ENCODE data around the gene STEAP3. TPM values are rescaled to one million over a fixed set of nuclear protein-coding genes. Genes with fewer than 3 reads are reported as not detected.

STEAP3 gene
- total RNA-seq, 1 donor from 2014 or later: 0.94 TPM

DNA sequence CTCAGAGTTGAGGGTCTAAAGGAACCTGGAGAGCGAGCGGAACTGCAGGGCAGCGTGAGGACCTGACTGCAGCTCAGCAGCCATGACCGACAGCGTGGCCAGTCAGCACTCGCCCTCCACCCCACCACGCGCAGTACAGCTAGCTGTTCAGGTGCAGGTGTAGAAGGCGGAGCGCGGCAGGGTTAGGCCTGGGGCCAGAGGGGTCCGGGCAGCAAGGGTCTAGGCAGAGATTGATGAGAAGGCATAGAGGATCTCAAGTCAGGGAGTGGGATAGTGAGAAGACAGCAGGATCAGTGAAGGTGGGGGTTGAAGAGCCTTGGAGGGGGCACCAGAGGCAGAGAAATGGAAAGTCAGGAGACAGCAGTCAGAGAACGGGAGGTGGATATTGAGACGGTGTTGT is 71.0 kb downstream of the STEAP3 start:
- no peak overlapping the region for H3K27ac Mint-ChIP-seq
- DNase-seq (ENCODE audit: low spot score in 2 of 2, unreplicated experiment in 2 of 2): no peak
- H3K4me1 Mint-ChIP-seq: no peaks in the 10 kb centered on the region
- H3K9me3 Mint-ChIP-seq: no peaks in the 10 kb centered on the region
- TF ChIP-seq, protein P1, sequence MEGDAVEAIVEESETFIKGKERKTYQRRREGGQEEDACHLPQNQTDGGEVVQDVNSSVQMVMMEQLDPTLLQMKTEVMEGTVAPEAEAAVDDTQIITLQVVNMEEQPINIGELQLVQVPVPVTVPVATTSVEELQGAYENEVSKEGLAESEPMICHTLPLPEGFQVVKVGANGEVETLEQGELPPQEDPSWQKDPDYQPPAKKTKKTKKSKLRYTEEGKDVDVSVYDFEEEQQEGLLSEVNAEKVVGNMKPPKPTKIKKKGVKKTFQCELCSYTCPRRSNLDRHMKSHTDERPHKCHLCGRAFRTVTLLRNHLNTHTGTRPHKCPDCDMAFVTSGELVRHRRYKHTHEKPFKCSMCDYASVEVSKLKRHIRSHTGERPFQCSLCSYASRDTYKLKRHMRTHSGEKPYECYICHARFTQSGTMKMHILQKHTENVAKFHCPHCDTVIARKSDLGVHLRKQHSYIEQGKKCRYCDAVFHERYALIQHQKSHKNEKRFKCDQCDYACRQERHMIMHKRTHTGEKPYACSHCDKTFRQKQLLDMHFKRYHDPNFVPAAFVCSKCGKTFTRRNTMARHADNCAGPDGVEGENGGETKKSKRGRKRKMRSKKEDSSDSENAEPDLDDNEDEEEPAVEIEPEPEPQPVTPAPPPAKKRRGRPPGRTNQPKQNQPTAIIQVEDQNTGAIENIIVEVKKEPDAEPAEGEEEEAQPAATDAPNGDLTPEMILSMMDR (IDR thresholded peaks at IDR 0.05; ENCODE audit: unreplicated experiment): no peak
- peaks cover 8% of the 10 kb centered on the region for H3K27me3 Mint-ChIP-seq (ENCODE audit: low read depth)
- no peak overlapping the region for H3K4me3 Mint-ChIP-seq
- no peaks in the 10 kb centered on the region for H3K36me3 Mint-ChIP-seq

DNA sequence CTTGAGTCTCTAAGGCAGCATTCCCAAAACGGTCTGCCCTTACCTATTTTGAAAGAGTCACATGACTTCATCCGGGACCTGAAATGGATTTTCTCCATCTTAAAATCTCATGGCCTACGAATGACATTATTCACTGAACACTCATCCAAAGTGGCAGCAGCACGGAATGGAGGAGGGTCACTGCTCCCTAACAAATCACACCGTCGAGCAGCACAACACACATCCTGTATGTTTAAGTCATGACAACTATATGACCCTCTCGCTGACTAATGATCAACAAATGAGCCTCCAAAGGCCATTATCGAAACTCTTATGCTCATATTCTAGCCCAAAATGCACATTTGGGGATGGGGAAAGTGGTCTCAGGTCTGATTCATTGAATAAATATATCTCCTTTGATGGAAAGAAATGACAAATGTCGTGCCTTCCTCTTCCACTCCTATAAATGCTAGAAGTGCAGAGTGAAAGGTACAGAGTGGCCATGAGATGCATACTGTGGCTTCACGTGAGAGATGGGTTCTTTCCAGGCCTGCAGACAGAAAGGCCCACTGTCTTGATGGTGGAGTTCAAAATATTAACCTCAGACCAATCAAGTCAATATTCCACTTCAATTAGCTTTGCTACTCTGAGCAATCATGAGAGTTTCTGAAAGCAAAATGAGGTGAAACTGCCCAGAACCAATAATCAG is 72.2 kb downstream of the STEAP3 start:
- Mint-ChIP-seq H3K9me3 (no peaks in the 10 kb centered on the region), H3K4me3 (no peak overlapping the region), H3K36me3 (no peaks in the 10 kb centered on the region), H3K4me1 (no peaks in the 10 kb centered on the region), H3K27me3 (ENCODE audit: low read depth) (peaks cover 8% of the 10 kb centered on the region), H3K27ac (no peak overlapping the region)
- TF ChIP-seq, protein P1 (IDR thresholded peaks at IDR 0.05; ENCODE audit: unreplicated experiment): no peak
- no peak for DNase-seq (ENCODE audit: low spot score in 2 of 2, unreplicated experiment in 2 of 2)

DNA sequence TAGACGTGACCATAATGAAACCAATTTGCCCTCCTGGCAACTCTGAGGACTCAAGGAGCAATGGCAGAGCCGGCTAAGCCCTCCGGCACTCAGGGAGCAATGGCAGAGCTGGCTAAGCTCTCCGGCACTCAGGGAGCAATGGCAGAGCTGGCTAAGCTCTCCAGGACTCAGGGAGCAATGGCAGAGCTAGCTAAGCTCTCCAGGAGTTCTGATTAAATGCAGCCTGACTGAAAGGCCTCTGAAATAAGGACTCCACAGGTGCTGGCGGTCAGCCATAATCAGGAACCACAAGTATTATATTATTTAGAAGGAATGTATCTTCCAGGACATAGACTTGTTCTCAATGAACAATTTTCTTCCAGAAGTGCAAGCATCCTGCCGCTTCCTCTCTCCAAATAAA is 77.8 kb downstream of the STEAP3 start:
- H3K27me3 Mint-ChIP-seq (ENCODE audit: low read depth): no peaks in the 10 kb centered on the region
- no peaks in the 10 kb centered on the region for H3K36me3 Mint-ChIP-seq
- H3K9me3 Mint-ChIP-seq: no peaks in the 10 kb centered on the region

DNA sequence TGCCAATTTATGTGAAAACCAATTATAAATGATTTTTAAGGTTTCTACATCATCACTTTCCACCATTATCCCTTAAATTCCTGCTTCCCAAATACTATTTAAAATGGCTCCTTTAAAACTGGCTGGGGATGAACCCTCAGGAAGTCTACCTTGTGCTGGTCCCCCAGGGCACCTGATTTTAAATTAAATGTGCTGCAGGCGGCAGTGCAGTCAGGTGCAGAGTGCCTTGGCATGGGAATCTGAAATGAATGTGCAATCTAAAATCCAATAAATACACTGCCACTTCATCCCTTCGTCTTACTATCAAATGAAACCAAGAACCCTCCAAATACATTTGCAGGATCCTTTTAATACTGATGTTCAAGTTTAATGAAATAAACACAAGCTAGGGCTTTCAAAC is 81.2 kb downstream of the STEAP3 start:
- TF ChIP-seq, protein P1 (IDR thresholded peaks at IDR 0.05; ENCODE audit: unreplicated experiment): no peak
- no peaks in the 10 kb centered on the region for H3K9me3 Mint-ChIP-seq
- no peaks in the 10 kb centered on the region for H3K36me3 Mint-ChIP-seq
- no peaks in the 10 kb centered on the region for H3K4me1 Mint-ChIP-seq
- H3K27ac Mint-ChIP-seq: no peak overlapping the region
- no peak for DNase-seq (ENCODE audit: low spot score in 2 of 2, unreplicated experiment in 2 of 2)
- no peak overlapping the region for H3K4me3 Mint-ChIP-seq
- H3K27me3 Mint-ChIP-seq (ENCODE audit: low read depth): no peaks in the 10 kb centered on the region

More for the DNA sequence above, 77.8 kb downstream of the STEAP3 start:
- Mint-ChIP-seq H3K4me3 (no peak overlapping the region), H3K4me1 (no peaks in the 10 kb centered on the region), H3K27ac (no peak overlapping the region)
- TF ChIP-seq, protein P1 (IDR thresholded peaks at IDR 0.05; ENCODE audit: unreplicated experiment): no peak
- DNase-seq (ENCODE audit: low spot score in 2 of 2, unreplicated experiment in 2 of 2): no peak

DNA sequence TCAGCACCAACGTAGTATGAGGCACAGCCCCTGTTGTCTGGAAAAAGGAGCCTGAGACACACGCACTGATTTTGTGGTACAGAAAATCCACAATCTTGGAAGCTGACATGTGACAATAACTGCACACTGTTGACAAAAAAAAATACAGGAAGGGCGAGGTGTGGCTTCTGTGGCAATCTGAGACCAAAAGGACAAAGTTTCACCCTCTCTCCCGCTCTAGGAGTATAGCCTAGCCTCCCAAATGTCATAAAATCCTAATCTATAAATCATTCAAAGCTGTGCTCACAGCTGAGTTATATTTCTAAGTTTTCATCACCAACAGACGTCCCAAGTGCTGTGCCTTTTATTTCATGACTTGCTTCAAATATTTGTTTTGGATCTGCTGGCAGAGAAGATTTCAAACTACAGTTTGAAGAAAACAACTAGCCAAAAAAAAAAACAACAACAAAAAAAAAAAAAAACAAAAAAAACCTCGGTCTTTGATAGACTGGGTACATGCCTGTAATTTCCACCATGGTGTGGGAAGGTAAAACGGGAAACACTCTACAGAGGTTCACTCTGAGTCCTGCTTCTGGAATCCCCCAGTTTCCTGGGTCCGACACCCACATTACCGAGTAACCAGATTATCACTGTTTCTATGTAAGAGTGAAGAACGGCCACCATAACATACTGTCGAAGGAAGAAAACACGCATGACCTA is 82.0 kb downstream of the STEAP3 start:
- no peaks in the 10 kb centered on the region for H3K4me1 Mint-ChIP-seq
- no peaks in the 10 kb centered on the region for H3K36me3 Mint-ChIP-seq
- H3K27me3 Mint-ChIP-seq (ENCODE audit: low read depth): no peaks in the 10 kb centered on the region
- no peak for DNase-seq (ENCODE audit: low spot score in 2 of 2, unreplicated experiment in 2 of 2)
- TF ChIP-seq, protein P1 (IDR thresholded peaks at IDR 0.05; ENCODE audit: unreplicated experiment): no peak
- H3K9me3 Mint-ChIP-seq: no peaks in the 10 kb centered on the region
- H3K4me3 Mint-ChIP-seq: no peak overlapping the region
- H3K27ac Mint-ChIP-seq: no peak overlapping the region

All from mesothelial cell of epicardium (in vitro differentiated cells).